ENCODE results near the gene NHERF1.

DNA sequence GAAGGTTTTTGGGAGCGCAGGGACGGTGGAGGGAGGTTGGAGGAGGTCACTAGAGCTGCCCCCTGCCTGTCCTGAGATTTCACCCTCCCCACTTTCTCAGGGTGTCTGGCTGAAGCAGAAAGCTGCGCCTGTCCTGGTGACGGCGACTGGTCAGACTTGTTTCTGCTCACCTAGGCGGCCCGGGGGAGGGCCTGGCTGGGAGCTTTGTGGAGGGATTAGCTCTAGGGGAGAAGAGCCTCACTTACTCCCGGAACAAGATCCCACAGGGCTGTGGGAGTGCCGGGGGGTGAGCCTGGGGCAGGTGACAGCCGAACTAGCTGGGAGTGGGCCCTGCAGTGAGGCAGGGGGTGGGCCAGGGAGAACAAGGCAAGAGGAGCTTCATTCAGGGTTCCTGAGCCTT, 11.5 kb downstream of the NHERF1 start:
- TF ChIP-seq CTCF (IDR thresholded peaks at IDR 0.05; ENCODE audit: low read length) (no peak), EZH2 (optimal IDR thresholded peaks at IDR 0.05; ENCODE audit: low read depth, low read length) (no peak)
